A549 (cell line): Measurements from ENCODE around the gene SYS1. TPM values are rescaled to one million over a fixed set of nuclear protein-coding genes. Genes with fewer than 3 reads are reported as not detected.

Experiments used
- ATAC-seq, 2 experiments: fragments of 200-7000 bp in 1 of 2; fragments of >200 bp in 1 of 2; cut with Nextera tagmentation in 1 of 2; cut with Tn5 transposase in 1 of 2; 3 replicates each; pipeline versions ENCODE4 v1.8.0 to v1.9.1; 2018 to 2020; ENCODE audit warnings: mild to moderate bottlenecking in 1 of 2, moderate library complexity in 1 of 2
- CTCF ChIA-PET: fragments of 300-600 bp; sonication (Branson Sonifier 250); formaldehyde crosslinking; extraction: SDS; loops from one replicate; lab custom pipeline; 2021; ENCODE audit warnings: antibody characterized with exemption, inconsistent platforms; lab: Yijun Ruan, JAX
- POLR2A ChIA-PET: fragments of 350-600 bp; formaldehyde crosslinking; extraction: SDS; loops from one replicate; lab custom pipeline; 2021; ENCODE audit warnings: antibody characterized with exemption, inconsistent platforms; lab: Yijun Ruan, JAX
- DNase-seq, 2 experiments: peaks; one replicate each; pipeline versions ENCODE4 v3.0.0 to v3.0.0-alpha.2; 2011 to 2016; ENCODE audit warnings: low read depth in 1 of 2, low spot score in 1 of 2
- FAIRE-seq: peaks from 2 replicates; lab custom pipeline; 2011; peaks lifted over from hg19 to GRCh38; lab: Jason Lieb, UNC
- H3K27ac ChIP-seq, 2 experiments: fragments of >200 bp; sonication (Bioruptor Twin); formaldehyde crosslinking; 3 replicates each; pipeline ENCODE4 v1.5.1; 2016 to 2017
- H3K4me1 ChIP-seq: fragments of >200 bp; sonication (Bioruptor Twin); formaldehyde crosslinking; 3 replicates; pipeline ENCODE4 v1.6.1; 2016
- H3K4me2 ChIP-seq: fragments of >200 bp; sonication (Bioruptor Twin); formaldehyde crosslinking; 3 replicates; pipeline ENCODE4 v1.6.1; 2016
- H3K4me3 ChIP-seq: fragments of >200 bp; sonication (Bioruptor Twin); formaldehyde crosslinking; 3 replicates; pipeline ENCODE4 v1.5.1; 2016
- H3K9me3 ChIP-seq: fragments of >200 bp; sonication (Bioruptor Twin); formaldehyde crosslinking; 3 replicates; pipeline ENCODE4 v1.6.1; 2016
- BHLHE40 ChIP-seq: IDR thresholded peaks from 2 replicates; pipeline ENCODE4 v1.6.1; 2012; ENCODE audit warnings: low read depth, low read length, inconsistent platforms
- CBX2 ChIP-seq: fragments of 200-600 bp; sonication (generic); IDR thresholded peaks from 2 replicates; pipeline ENCODE4 v1.6.1; 2016; ENCODE audit warnings: low read depth, mild to moderate bottlenecking, borderline replicate concordance
- CEBPB ChIP-seq, 2 experiments: fragments of >200 bp in 1 of 2; sonication (Bioruptor Twin) in 1 of 2; formaldehyde crosslinking in 1 of 2; IDR thresholded peaks; 2 replicates each; pipeline ENCODE4 v1.6.1; 2012 to 2016
- CHD2 ChIP-seq: fragments of 150-350 bp; IDR thresholded peaks from 2 replicates; pipeline ENCODE4 v1.6.1; 2014; ENCODE audit warnings: low read length; ENCODE audit not compliant: partially characterized antibody
- CHD4 ChIP-seq: fragments of 200-600 bp; sonication (generic); IDR thresholded peaks from 2 replicates; pipeline ENCODE4 v1.6.1; 2016; ENCODE audit warnings: antibody characterized with exemption, mild to moderate bottlenecking, borderline replicate concordance
- CTCF ChIP-seq: fragments of >200 bp; sonication (Bioruptor Twin); formaldehyde crosslinking; IDR thresholded peaks from 3 replicates; pipeline ENCODE4 v1.5.1; 2016
- EHF ChIP-seq: fragments of 250-450 bp; sonication (Bioruptor Pico); IDR thresholded peaks from 2 replicates; pipeline ENCODE4 v1.5.0; 2020; ENCODE audit warnings: mild to moderate bottlenecking
- ELK1 ChIP-seq: fragments of 150-350 bp; IDR thresholded peaks from 2 replicates; pipeline ENCODE4 v1.6.1; 2014; ENCODE audit warnings: low read depth, mild to moderate bottlenecking, low read length
- FOSL2 ChIP-seq, 2 experiments: fragments of 450-650 bp in 1 of 2; fragments of >200 bp in 1 of 2; sonication (Bioruptor Twin) in 1 of 2; formaldehyde crosslinking; IDR thresholded peaks; 2 replicates each; pipeline versions ENCODE4 v1.5.0 to v1.6.1; 2016 to 2020; ENCODE audit warnings: mild to moderate bottlenecking in 1 of 2, moderate library complexity in 1 of 2
- GATA3 ChIP-seq: IDR thresholded peaks from 2 replicates; pipeline ENCODE4 v1.6.1; 2012; ENCODE audit warnings: borderline replicate concordance
- HDAC2 ChIP-seq: fragments of 200-600 bp; sonication (generic); IDR thresholded peaks from 2 replicates; pipeline ENCODE4 v1.6.1; 2016
- HEYL ChIP-seq: fragments of 250-450 bp; sonication (Bioruptor Pico); IDR thresholded peaks from 2 replicates; pipeline ENCODE4 v1.8.0; 2021; ENCODE audit warnings: mild to moderate bottlenecking, moderate library complexity
- HMGXB4 ChIP-seq: fragments of 250-450 bp; sonication (Bioruptor Pico); IDR thresholded peaks from 2 replicates; pipeline ENCODE4 v1.5.0; 2021; ENCODE audit warnings: mild to moderate bottlenecking, moderate library complexity, borderline replicate concordance
- HOXA7 ChIP-seq: fragments of 250-450 bp; sonication (Bioruptor Pico); IDR thresholded peaks from 2 replicates; pipeline ENCODE4 v1.5.0; 2020; ENCODE audit warnings: mild to moderate bottlenecking, moderate library complexity
- NFE2L2 ChIP-seq: fragments of 150-350 bp; conservative IDR thresholded peaks from 2 replicates; pipeline ENCODE4 v1.6.1; 2014; ENCODE audit warnings: low read length
- NPAS2 ChIP-seq: fragments of 250-450 bp; sonication (Bioruptor Pico); IDR thresholded peaks from 2 replicates; pipeline ENCODE4 v1.8.0; 2022; ENCODE audit warnings: mild to moderate bottlenecking, moderate library complexity, borderline replicate concordance
- PBX3 ChIP-seq: IDR thresholded peaks from 2 replicates; pipeline ENCODE4 v1.6.1; 2012
- PHF8 ChIP-seq: fragments of 200-600 bp; sonication (generic); IDR thresholded peaks from 2 replicates; pipeline ENCODE4 v1.6.1; 2016; ENCODE audit warnings: low read depth, mild to moderate bottlenecking, antibody characterized with exemption, moderate library complexity, borderline replicate concordance
- POLR2A ChIP-seq: IDR thresholded peaks from 2 replicates; pipeline ENCODE4 v1.6.1; 2012; ENCODE audit warnings: mild to moderate bottlenecking, low read length
- POLR2AphosphoS2 ChIP-seq: conservative IDR thresholded peaks from 2 replicates; pipeline ENCODE4 v1.6.1; 2012; ENCODE audit warnings: low read length, improper control_type of control experiment, inconsistent platforms
- RAD21 ChIP-seq, 2 experiments: fragments of >200 bp in 1 of 2; sonication (Bioruptor Twin) in 1 of 2; formaldehyde crosslinking in 1 of 2; IDR thresholded peaks in 1 of 2; conservative IDR thresholded peaks in 1 of 2; 2 replicates in 1 of 2; 3 replicates in 1 of 2; pipeline ENCODE4 v1.6.1; 2012 to 2018; ENCODE audit warnings: inconsistent platforms in 1 of 2
- RARB ChIP-seq: fragments of 250-450 bp; sonication (Bioruptor Pico); IDR thresholded peaks from 2 replicates; pipeline ENCODE4 v1.8.0; 2021; ENCODE audit warnings: mild to moderate bottlenecking, moderate library complexity
- SMC3 ChIP-seq: fragments of >200 bp; sonication (Bioruptor Twin); formaldehyde crosslinking; IDR thresholded peaks from 3 replicates; pipeline ENCODE4 v1.6.1; 2018; ENCODE audit warnings: inconsistent platforms
- TP53 ChIP-seq: fragments of 250-450 bp; sonication (Bioruptor Pico); IDR thresholded peaks from 2 replicates; pipeline ENCODE4 v1.5.0; 2021; ENCODE audit warnings: mild to moderate bottlenecking, moderate library complexity
- USF2 ChIP-seq: fragments of 450-650 bp; IDR thresholded peaks from 2 replicates; pipeline ENCODE4 v1.6.1; 2014; ENCODE audit warnings: antibody characterized with exemption
- ZNF302 ChIP-seq: fragments of 250-450 bp; sonication (Bioruptor Pico); IDR thresholded peaks from 2 replicates; pipeline ENCODE4 v1.9.0; 2021; ENCODE audit warnings: inconsistent platforms, mild to moderate bottlenecking, moderate library complexity
- WGBS: methylation state at CpG from one replicate; pipeline ENCODE4 v1.1.6; 2017; ENCODE audit errors: missing lambda C conversion rate; 5-methylcytosine and 5-hydroxymethylcytosine counted together
- polyA minus RNA-seq: library from RNA; depleted of rRNA, polyadenylated mRNA; stranded (reverse); fragments of >200 nt; gene quantifications from 2 replicates; pipeline ENCODE4 v1.2.3, GENCODE V29; 2011; rRNA and poly(A)+ RNA removed
- polyA plus RNA-seq, 4 experiments: library from polyadenylated mRNA; depleted of rRNA in 3 of 4; stranded (reverse); fragments of >200 nt; fragmentation: RNase III in 1 of 4; extraction: RNeasy Plus Mini Kit Qiagen cat#74134 plus additional on column Dnase treatment in 1 of 4; gene quantifications; 2 replicates in 3 of 4; 3 replicates in 1 of 4; pipeline ENCODE4 v1.2.3, GENCODE V29; 2011 to 2017
- TF ChIP-seq, protein P1 (sequence below): fragments of 200-600 bp; sonication (generic); IDR thresholded peaks from 2 replicates; pipeline ENCODE4 v1.6.1; 2016; ENCODE audit warnings: antibody characterized with exemption, mild to moderate bottlenecking, moderate library complexity

The SYS1 gene
- polyA plus RNA-seq (2011; rRNA removed) (27.6 and 30.5 TPM in 2 replicates), polyA plus RNA-seq (2017; fragmentation: RNase III; extraction: RNeasy Plus Mini Kit Qiagen cat#74134 plus additional on column Dnase treatment) (20.2 to 20.5 TPM (median 20.2 TPM) in 3 replicates), polyA minus RNA-seq (47.1 and 63.5 TPM in 2 replicates)
- polyA plus RNA-seq (2012; cell fraction: cytosol; rRNA removed) = 46.0 and 62.2 TPM in 2 replicates
- polyA plus RNA-seq (2012; cell fraction: nucleus; rRNA removed) = 54.1 and 71.4 TPM in 2 replicates

DNA sequence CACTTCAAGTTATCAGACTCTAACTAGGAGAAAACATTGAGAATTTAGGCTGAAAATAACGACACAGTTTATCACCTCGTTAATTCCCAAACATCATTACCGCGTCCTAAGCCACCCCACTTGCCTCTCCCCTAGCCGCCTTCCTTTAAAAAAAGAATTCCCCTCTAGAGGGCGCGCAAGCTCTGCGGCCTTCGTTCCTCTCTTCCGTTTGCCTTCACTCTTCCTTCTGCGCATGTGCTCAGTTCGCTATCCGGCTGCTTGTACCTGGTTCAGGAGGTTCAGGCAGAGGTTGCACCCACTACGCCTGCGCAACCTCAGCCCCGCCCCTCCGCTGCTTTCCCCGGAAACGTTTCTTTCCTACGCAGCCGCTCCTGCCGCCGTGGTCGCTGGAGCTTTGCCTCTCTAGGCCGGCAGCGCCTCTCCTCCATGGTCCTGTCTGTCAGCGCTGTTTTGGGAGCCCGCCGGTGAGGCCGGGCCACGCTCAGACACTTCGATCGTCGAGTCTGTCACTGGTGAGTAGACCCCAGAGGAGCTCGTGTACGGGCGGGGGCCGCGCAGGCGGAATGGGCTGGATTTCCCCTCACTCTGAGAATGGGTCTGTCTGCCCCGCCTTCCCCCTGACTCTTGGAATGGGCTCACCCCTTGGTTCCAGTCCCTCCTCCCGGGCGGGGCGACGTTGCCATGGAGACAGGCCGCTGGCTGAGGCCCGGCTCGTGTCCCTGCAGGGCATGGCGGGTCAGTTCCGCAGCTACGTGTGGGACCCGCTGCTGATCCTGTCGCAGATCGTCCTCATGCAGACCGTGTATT is at the start of gene SYS1:
Gene SYS1, plus strand, starts transcription at position 353 of the 807 bp plus-strand sequence. Its CDS starts 376 bp downstream, at position 729.
- ChIA-PET CTCF (interaction anchor here (0.7 to 9.2 kb wide), 39 partner anchors 10 to 600 kb away, joined by 3 to 159 read pairs (median 5); partner anchors contain the start of genes DNTTIP1, SDC4 and WFDC3), POLR2A (interaction anchor here (0.7 to 2.2 kb wide), 18 partner anchors 11 to 1001 kb away, joined by 3 to 35 read pairs (median 6); partner anchors contain the start of genes PIGT, SDC4 and ZSWIM1)
- ATAC-seq (peak; percentile 94 to 95), FAIRE-seq (no peak), DNase-seq (peak; percentile 95 to 98)
- peak within 1 kb of the TSS; percentile 64 for H3K4me3 ChIP-seq
- H3K27ac ChIP-seq = peak within 1 kb of the TSS; percentile 95 to 97
- 1% methylated on average over 46 of the region's 55 CpGs for WGBS
- H3K4me2 ChIP-seq = peak within 1 kb of the TSS; percentile 84
- H3K4me1 ChIP-seq = peaks cover 27% of the 10 kb centered on the region; the same call in 2 of the 3 replicates
- no peaks in the 10 kb centered on the region for H3K9me3 ChIP-seq
- no peak for TF ChIP-seq EHF (CRISPR knock-in tag)
- TF ChIP-seq POLR2A = peak; percentile 69
- TF ChIP-seq, protein P1, sequence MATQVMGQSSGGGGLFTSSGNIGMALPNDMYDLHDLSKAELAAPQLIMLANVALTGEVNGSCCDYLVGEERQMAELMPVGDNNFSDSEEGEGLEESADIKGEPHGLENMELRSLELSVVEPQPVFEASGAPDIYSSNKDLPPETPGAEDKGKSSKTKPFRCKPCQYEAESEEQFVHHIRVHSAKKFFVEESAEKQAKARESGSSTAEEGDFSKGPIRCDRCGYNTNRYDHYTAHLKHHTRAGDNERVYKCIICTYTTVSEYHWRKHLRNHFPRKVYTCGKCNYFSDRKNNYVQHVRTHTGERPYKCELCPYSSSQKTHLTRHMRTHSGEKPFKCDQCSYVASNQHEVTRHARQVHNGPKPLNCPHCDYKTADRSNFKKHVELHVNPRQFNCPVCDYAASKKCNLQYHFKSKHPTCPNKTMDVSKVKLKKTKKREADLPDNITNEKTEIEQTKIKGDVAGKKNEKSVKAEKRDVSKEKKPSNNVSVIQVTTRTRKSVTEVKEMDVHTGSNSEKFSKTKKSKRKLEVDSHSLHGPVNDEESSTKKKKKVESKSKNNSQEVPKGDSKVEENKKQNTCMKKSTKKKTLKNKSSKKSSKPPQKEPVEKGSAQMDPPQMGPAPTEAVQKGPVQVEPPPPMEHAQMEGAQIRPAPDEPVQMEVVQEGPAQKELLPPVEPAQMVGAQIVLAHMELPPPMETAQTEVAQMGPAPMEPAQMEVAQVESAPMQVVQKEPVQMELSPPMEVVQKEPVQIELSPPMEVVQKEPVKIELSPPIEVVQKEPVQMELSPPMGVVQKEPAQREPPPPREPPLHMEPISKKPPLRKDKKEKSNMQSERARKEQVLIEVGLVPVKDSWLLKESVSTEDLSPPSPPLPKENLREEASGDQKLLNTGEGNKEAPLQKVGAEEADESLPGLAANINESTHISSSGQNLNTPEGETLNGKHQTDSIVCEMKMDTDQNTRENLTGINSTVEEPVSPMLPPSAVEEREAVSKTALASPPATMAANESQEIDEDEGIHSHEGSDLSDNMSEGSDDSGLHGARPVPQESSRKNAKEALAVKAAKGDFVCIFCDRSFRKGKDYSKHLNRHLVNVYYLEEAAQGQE = no peak
- TF ChIP-seq CTCF = peak; percentile 92
- no peak for TF ChIP-seq USF2
- no peak for TF ChIP-seq NPAS2 (CRISPR knock-in tag)
- no peak for TF ChIP-seq HEYL (CRISPR knock-in tag)
- TF ChIP-seq CHD4 = no peak
- TF ChIP-seq BHLHE40 = no peak
- TF ChIP-seq ZNF302 (CRISPR knock-in tag) = no peak
- TF ChIP-seq FOSL2 (IDR thresholded peaks at IDR 0.05) = no peak
- TF ChIP-seq FOSL2 (CRISPR knock-in tag; IDR thresholded peaks at IDR 0.05) = no peak
- TF ChIP-seq NFE2L2 = no peak
- TF ChIP-seq PHF8 = peak; percentile 99
- TF ChIP-seq PBX3 = peak; percentile 63; the same call in 1 of the 2 replicates
- TF ChIP-seq RAD21 (conservative IDR thresholded peaks at IDR 0.05 in 1 of 2, IDR thresholded peaks at IDR 0.05 in 1 of 2) = peak; percentile 85 to 87
- TF ChIP-seq POLR2AphosphoS2 = no peak
- no peak for TF ChIP-seq RARB
- no peak for TF ChIP-seq TP53 (CRISPR knock-in tag)
- peak; percentile 81 for TF ChIP-seq SMC3
- TF ChIP-seq HOXA7 (CRISPR knock-in tag) = no peak
- TF ChIP-seq HMGXB4 (CRISPR knock-in tag) = no peak
- TF ChIP-seq CHD2 = no peak
- TF ChIP-seq CBX2 = no peak
- peak; percentile 16; the same call in 1 of the 2 replicates for TF ChIP-seq GATA3
- no peak for TF ChIP-seq HDAC2
- no peak for TF ChIP-seq CEBPB (IDR thresholded peaks at IDR 0.05)
- no peak for TF ChIP-seq ELK1
